Sigmoid colon (tissue), 7 donors: ENCODE measurements around the gene NECTIN4. TPM values are rescaled to one million over a fixed set of nuclear protein-coding genes. Genes with fewer than 3 reads are reported as not detected.

Experiments
- DNase-seq: peaks from one replicate; pipeline ENCODE4 v3.0.0-alpha.2; 2019
- H3K27ac ChIP-seq, 4 donors: fragments of 200-600 bp; sonication (generic); one replicate each; pipeline ENCODE4 v1.5.1; 2016 to 2019; ENCODE audit warnings: mild to moderate bottlenecking in 1 of 4
- H3K27me3 ChIP-seq, 3 donors: fragments of 200-600 bp; sonication (generic); one replicate each; pipeline ENCODE4 v1.5.1; 2019; ENCODE audit warnings: mild to moderate bottlenecking in 1 of 3
- H3K36me3 ChIP-seq, 4 donors: fragments of 200-600 bp; sonication (generic); one replicate each; pipeline ENCODE4 v1.5.1; 2016 to 2019
- H3K4me1 ChIP-seq, 4 donors: fragments of 200-600 bp; sonication (generic); one replicate each; pipeline ENCODE4 v1.5.1; 2017 to 2019
- H3K4me3 ChIP-seq, 4 donors: fragments of 200-600 bp; sonication (generic); one replicate each; pipeline ENCODE4 v1.5.1; 2017 to 2019; ENCODE audit warnings: mild to moderate bottlenecking in 2 of 4, moderate library complexity in 1 of 4
- H3K9me3 ChIP-seq, 4 donors: fragments of 200-600 bp in 3 of 4; sonication (generic) in 3 of 4; one replicate each; pipeline versions ENCODE4 v1.5.1 to v1.6.1; 2013 to 2019
- EP300 ChIP-seq, 4 donors: sonication (generic); formaldehyde crosslinking; IDR thresholded peaks; one replicate each; pipeline ENCODE4 v1.6.1; 2017; ENCODE audit warnings: antibody characterized with exemption in 4 of 4
- POLR2A ChIP-seq, 2 donors: fragments of 450-650 bp; IDR thresholded peaks; one replicate each; pipeline ENCODE4 v1.6.1; 2016; ENCODE audit warnings: antibody characterized with exemption in 2 of 2, mild to moderate bottlenecking in 2 of 2, moderate library complexity in 2 of 2
- POLR2AphosphoS5 ChIP-seq, 4 donors: sonication (generic); formaldehyde crosslinking; IDR thresholded peaks; one replicate each; pipeline ENCODE4 v1.6.1; 2017; ENCODE audit warnings: antibody characterized with exemption in 4 of 4
- WGBS, 2 donors: extraction: QIAGEN DNeasy Blood & Tissue Kit; methylation state at CpG; one replicate each; pipeline ENCODE4 v1.1.7; 2013; 5-methylcytosine and 5-hydroxymethylcytosine counted together
- intact Hi-C: fragments of 100-400 bp; cut with DNase I; formaldehyde crosslinking; loops from one replicate; pipeline ENCODE4 v1.15.1; 2023
- polyA plus RNA-seq, 3 donors: library from polyadenylated mRNA; stranded (reverse); fragments of 200-250 nt; gene quantifications; one replicate each; pipeline ENCODE4 v1.2.3, GENCODE V29; 2013
- total RNA-seq, 4 donors: library from RNA; depleted of rRNA; stranded (reverse); fragments of >200 nt; gene quantifications; one replicate each; pipeline ENCODE4 v1.1.0, GENCODE V29; 2016
- TF ChIP-seq, protein P1 (sequence below), 4 experiments: fragments of 450-650 bp in 3 of 4; fragments of 200-600 bp in 1 of 4; IDR thresholded peaks; one replicate each; pipeline ENCODE4 v1.5.1; 2016 to 2019; ENCODE audit warnings: antibody characterized with exemption in 4 of 4, mild to moderate bottlenecking in 3 of 4, moderate library complexity in 2 of 4
- donor health status: healthy with polysubstance abuse.
- donor health status: Bipolar disorder and iron deficiency.
- donor health status: healthy.

NECTIN4 gene
- total and polyA plus RNA-seq, 7 donors: 1.2 to 2.8 TPM; not detected in 5

DNA sequence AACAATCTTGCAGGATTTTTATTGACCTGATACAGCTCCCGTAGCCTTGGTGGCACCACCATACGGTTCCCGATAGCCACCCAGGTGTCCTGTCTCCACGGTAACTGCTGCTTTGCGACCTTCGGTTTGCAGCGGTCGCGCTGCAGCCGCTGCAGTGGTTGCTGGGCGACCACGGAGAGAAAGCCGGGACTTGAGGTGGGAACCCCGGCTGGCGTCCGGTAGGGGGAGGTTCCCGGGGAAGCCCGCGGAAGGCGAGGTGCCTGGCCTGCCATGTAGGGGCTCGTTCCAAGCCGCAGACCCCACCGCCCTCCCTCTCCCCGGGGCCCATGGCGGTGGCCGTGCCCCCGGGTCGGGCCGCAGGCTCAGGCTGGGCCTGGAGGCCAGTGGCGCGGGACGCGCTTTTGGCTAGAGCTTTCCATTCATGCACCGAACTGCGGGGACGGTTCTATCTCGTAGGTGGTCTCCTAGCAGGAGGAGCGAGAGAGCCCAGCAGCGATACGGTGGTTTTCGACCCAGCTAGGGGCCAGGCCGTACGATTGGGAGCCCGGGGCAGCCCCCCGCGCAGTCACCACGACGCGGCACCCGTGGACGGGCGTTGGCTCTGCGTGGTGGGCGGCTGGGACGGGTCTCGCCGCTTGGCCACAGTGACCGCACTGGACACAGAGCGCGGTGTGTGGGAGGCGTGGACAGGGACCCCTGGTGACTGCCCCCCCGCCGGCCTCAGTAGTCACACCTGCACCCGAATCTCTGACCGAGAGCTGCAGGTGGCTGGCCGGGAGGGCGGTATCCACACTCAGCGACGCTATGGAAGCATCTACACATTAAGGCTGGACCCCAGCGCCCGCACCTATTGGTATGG, 9.1 kb upstream of the NECTIN4 start, which contains the start of gene KLHDC9:
Gene KLHDC9 (plus strand): TSS at position 152 of the 859 bp plus-strand sequence. CDS start 175 bp downstream, at position 327.
- peaks cover 0 to 19% (median 15%) of the 10 kb centered on the region in 4 donors for H3K4me1 ChIP-seq
- 3 to 7% methylated on average over 71 of the region's 71 CpGs for WGBS, 2 donors
- H3K9me3 ChIP-seq: no peaks in the 10 kb centered on the region
- peak within 1 kb of the TSS; percentile 73 to 79 (median 78) for H3K27ac ChIP-seq
- H3K27me3 ChIP-seq: no peaks in the 10 kb centered on the region
- intact Hi-C loops: loop anchor here (2.0 to 10.0 kb wide), 4 partner anchors 52 to 371 kb away; no protein-coding TSS in a partner anchor
- TF ChIP-seq, protein P1, sequence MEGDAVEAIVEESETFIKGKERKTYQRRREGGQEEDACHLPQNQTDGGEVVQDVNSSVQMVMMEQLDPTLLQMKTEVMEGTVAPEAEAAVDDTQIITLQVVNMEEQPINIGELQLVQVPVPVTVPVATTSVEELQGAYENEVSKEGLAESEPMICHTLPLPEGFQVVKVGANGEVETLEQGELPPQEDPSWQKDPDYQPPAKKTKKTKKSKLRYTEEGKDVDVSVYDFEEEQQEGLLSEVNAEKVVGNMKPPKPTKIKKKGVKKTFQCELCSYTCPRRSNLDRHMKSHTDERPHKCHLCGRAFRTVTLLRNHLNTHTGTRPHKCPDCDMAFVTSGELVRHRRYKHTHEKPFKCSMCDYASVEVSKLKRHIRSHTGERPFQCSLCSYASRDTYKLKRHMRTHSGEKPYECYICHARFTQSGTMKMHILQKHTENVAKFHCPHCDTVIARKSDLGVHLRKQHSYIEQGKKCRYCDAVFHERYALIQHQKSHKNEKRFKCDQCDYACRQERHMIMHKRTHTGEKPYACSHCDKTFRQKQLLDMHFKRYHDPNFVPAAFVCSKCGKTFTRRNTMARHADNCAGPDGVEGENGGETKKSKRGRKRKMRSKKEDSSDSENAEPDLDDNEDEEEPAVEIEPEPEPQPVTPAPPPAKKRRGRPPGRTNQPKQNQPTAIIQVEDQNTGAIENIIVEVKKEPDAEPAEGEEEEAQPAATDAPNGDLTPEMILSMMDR (IDR thresholded peaks at IDR 0.05): no peak
- TF ChIP-seq POLR2AphosphoS5 (IDR thresholded peaks at IDR 0.05): peak in 3 of 4 donors; percentile 34 to 53 (median 45)
- peak; percentile 90 for DNase-seq
- H3K36me3 ChIP-seq: peaks cover 0 to 23% (median 9%) of the 10 kb centered on the region in 4 donors
- peak within 1 kb of the TSS; percentile 61 to 81 (median 76) for H3K4me3 ChIP-seq

DNA sequence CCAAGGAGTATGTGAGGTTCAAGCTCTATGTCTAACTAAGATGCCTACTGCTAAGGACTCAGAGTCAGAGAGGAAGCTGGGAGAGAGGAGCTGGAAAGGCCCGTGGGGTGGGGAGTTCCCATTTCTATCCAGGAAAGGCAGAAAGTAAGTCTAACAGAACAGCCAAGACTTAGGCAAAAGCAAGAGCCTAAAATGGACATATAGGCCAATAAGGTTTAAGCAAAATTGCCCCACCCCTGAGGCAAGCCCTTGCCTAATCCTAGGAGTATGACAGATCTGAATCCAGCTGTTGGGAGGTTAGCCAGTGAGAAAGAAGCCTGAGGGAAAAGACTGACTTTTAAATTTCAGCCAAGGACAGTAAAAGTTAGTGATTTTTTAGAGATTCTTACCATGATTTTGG, 7.2 kb upstream of the NECTIN4 start:
- 45 to 58% methylated on average over 1 of the region's 1 CpG for WGBS, 2 donors
- Histone ChIP-seq H3K36me3 (peaks cover 0 to 16% (median 4%) of the 10 kb centered on the region in 4 donors), H3K9me3 (no peaks in the 10 kb centered on the region), H3K4me1 (peaks cover 0 to 19% (median 15%) of the 10 kb centered on the region in 4 donors), H3K27ac (peak overlapping the region in 3 of 4 donors; percentile 73 to 78 (median 77)), H3K27me3 (no peaks in the 10 kb centered on the region), H3K4me3 (no peak overlapping the region)
- DNase-seq: peak; percentile 78
- TF ChIP-seq, protein P1 (IDR thresholded peaks at IDR 0.05): no peak
- TF ChIP-seq POLR2AphosphoS5 (IDR thresholded peaks at IDR 0.05): no peak
- intact Hi-C loops: loop anchor here (5.0 to 10.0 kb wide), 3 partner anchors 99 to 369 kb away; no protein-coding TSS in a partner anchor

DNA sequence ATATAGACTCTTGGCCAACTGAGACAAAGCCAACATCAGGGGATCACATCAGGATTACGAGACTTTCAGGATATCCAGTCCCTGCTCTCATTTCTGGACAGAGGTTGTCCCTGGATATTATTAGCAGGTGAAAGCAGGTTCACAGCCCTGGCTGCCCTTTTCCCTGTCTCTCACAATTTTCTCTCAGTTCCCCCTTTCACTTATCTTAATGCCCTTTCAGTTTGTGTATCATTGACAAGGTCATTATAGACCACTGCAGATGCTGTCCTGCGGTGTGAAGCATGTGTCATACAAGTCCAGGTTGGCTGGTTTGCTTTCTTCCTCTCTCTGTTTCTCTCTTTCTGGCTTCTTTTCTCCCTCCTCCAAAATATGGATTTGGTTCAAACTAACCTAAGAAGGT, 6.7 kb upstream of the NECTIN4 start:
- intact Hi-C loops: loop anchor here (5.0 to 10.0 kb wide), 3 partner anchors 99 to 369 kb away; no protein-coding TSS in a partner anchor
- Histone ChIP-seq H3K4me3 (no peak overlapping the region), H3K4me1 (peaks cover 0 to 19% (median 15%) of the 10 kb centered on the region in 4 donors), H3K27ac (no peak overlapping the region), H3K27me3 (no peaks in the 10 kb centered on the region), H3K36me3 (peaks cover 0 to 10% (median 1%) of the 10 kb centered on the region in 4 donors), H3K9me3 (no peaks in the 10 kb centered on the region)
- no peak for DNase-seq
- TF ChIP-seq, protein P1 (IDR thresholded peaks at IDR 0.05): no peak
- TF ChIP-seq EP300 (IDR thresholded peaks at IDR 0.05): no peak
- TF ChIP-seq POLR2AphosphoS5 (IDR thresholded peaks at IDR 0.05): no peak
- 88 to 96% methylated on average over 2 of the region's 2 CpGs for WGBS, 2 donors

DNA sequence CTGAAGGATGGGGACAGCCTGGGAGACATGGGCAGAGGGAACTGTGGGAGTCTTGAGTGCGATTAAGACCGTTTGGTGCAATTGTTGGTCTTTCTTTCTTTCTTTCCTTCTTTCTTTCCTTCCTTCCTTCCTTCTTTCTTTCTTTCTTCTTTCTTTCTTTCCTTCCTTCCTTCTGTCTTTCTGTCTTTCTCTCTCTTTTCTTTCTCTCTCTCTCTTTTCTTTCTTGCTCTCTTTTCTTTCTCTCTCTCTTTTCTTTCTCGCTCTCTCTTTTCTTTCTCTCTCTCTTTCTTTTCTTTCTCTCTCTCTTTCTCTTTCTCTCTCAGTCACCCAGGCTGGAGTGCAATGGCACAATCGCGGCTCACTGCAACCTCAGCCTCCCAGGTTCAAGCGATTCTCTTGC, 5.9 kb upstream of the NECTIN4 start:
- Histone ChIP-seq H3K27ac (no peak overlapping the region), H3K4me1 (peaks cover 0 to 19% (median 15%) of the 10 kb centered on the region in 4 donors), H3K36me3 (peaks cover 0 to 3% (median 0%) of the 10 kb centered on the region in 4 donors), H3K9me3 (no peaks in the 10 kb centered on the region), H3K27me3 (no peaks in the 10 kb centered on the region), H3K4me3 (no peak overlapping the region)
- WGBS, 2 donors: 92 to 95% methylated on average over 6 of the region's 6 CpGs
- TF ChIP-seq EP300 (IDR thresholded peaks at IDR 0.05) (no peak), POLR2AphosphoS5 (IDR thresholded peaks at IDR 0.05) (no peak), POLR2A (IDR thresholded peaks at IDR 0.05) (no peak)
- TF ChIP-seq, protein P1 (IDR thresholded peaks at IDR 0.05): no peak
- intact Hi-C loops: loop anchor here (5.0 to 10.0 kb wide), 3 partner anchors 98 to 368 kb away; no protein-coding TSS in a partner anchor
- DNase-seq: no peak
